Testis (tissue), 2 donors: ENCODE data around the gene RLBP1.

Experiments
- POLR2A ChIP-seq: fragments of 450-650 bp; IDR thresholded peaks from one replicate; pipeline ENCODE4 v1.6.1; 2017; ENCODE audit warnings: antibody characterized with exemption, mild to moderate bottlenecking, moderate library complexity
- TF ChIP-seq, protein P1 (sequence below), 3 experiments: fragments of 450-650 bp in 2 of 3; fragments of 200-600 bp in 1 of 3; sonication (generic) in 1 of 3; IDR thresholded peaks; one replicate each; pipeline ENCODE4 v1.5.1; 2016 to 2019; ENCODE audit warnings: antibody characterized with exemption in 3 of 3, mild to moderate bottlenecking in 2 of 3, moderate library complexity in 1 of 3

DNA sequence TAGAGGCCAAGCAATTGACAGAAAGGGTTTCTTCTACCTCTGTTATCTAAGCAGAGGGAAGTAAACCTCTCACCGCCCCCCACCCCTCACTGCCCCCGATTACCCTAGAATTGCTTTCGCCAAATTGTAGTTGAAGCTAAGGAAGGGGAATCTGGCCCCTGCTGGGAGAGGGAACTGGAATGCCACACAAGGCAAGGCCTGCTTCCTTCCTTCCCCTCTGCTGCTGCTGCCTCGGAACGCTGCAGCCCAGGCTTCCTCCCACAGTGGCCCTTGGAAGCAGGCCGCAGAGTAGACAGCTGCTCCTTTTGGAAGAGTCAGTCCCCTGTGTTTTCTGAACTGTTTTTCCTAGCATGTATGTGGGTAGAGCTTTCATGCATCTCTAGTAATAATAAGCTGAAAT, 21.6 kb downstream of the RLBP1 start:
- TF ChIP-seq, protein P1, sequence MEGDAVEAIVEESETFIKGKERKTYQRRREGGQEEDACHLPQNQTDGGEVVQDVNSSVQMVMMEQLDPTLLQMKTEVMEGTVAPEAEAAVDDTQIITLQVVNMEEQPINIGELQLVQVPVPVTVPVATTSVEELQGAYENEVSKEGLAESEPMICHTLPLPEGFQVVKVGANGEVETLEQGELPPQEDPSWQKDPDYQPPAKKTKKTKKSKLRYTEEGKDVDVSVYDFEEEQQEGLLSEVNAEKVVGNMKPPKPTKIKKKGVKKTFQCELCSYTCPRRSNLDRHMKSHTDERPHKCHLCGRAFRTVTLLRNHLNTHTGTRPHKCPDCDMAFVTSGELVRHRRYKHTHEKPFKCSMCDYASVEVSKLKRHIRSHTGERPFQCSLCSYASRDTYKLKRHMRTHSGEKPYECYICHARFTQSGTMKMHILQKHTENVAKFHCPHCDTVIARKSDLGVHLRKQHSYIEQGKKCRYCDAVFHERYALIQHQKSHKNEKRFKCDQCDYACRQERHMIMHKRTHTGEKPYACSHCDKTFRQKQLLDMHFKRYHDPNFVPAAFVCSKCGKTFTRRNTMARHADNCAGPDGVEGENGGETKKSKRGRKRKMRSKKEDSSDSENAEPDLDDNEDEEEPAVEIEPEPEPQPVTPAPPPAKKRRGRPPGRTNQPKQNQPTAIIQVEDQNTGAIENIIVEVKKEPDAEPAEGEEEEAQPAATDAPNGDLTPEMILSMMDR (IDR thresholded peaks at IDR 0.05): no peak
- TF ChIP-seq POLR2A: no peak
